H1 (cell line): ENCODE data around the gene PLCB1.

Experiments used
- CTCF ChIP-seq, 3 experiments: IDR thresholded peaks; 1 replicate in 2 of 3; 2 replicates in 1 of 3; pipeline versions ENCODE4 v1.5.1 to v1.6.1; 2011; ENCODE audit warnings: low read length in 3 of 3, mild to moderate bottlenecking in 3 of 3, inconsistent platforms in 2 of 3, low read depth in 1 of 3, moderate library complexity in 1 of 3; ENCODE audit not compliant: insufficient read depth in 1 of 3; ENCODE audit errors: control extremely low read depth in 1 of 3
- EP300 ChIP-seq, 2 experiments: IDR thresholded peaks; 1 replicate in 1 of 2; 2 replicates in 1 of 2; pipeline ENCODE4 v1.6.1; 2011 to 2012; ENCODE audit warnings: low read depth in 2 of 2, low read length in 2 of 2, mild to moderate bottlenecking in 2 of 2, borderline replicate concordance in 1 of 2, inconsistent platforms in 1 of 2, moderate library complexity in 1 of 2
- EZH2 ChIP-seq: fragments of 200-600 bp; sonication (generic); IDR thresholded peaks from 2 replicates; pipeline ENCODE4 v1.7.1; 2012; ENCODE audit warnings: low read depth, mild to moderate bottlenecking, moderate library complexity, low read length, inconsistent platforms; ENCODE audit not compliant: severe bottlenecking
- POLR2A ChIP-seq, 2 experiments: IDR thresholded peaks; 1 replicate in 1 of 2; 2 replicates in 1 of 2; pipeline ENCODE4 v1.6.1; 2011; ENCODE audit warnings: low read depth in 2 of 2, low read length in 2 of 2, mild to moderate bottlenecking in 2 of 2; ENCODE audit errors: control extremely low read depth in 1 of 2
- RBBP5 ChIP-seq: IDR thresholded peaks from 2 replicates; pipeline ENCODE4 v1.7.1; 2012; ENCODE audit warnings: low read depth, mild to moderate bottlenecking, inconsistent platforms, low read length, moderate library complexity, borderline replicate concordance
- TBP ChIP-seq: IDR thresholded peaks from 2 replicates; pipeline ENCODE4 v1.6.1; 2011; ENCODE audit warnings: low read depth, low read length, improper control_type of control experiment

GRCh38 chr20:8213270-8213669 lies 81.2 kb downstream of the PLCB1 start:
- no peak for TF ChIP-seq EP300 (IDR thresholded peaks at IDR 0.05; ENCODE audit: borderline replicate concordance in 1 of 2, low read depth in 2 of 2, low read length in 2 of 2)
- TF ChIP-seq CTCF (IDR thresholded peaks at IDR 0.05; ENCODE audit: control extremely low read depth in 1 of 3, insufficient read depth in 1 of 3, low read depth in 1 of 3, low read length in 3 of 3), result no peak
- TF ChIP-seq POLR2A (IDR thresholded peaks at IDR 0.05; ENCODE audit: control extremely low read depth in 1 of 2, low read depth in 2 of 2, low read length in 2 of 2), result no peak
- TF ChIP-seq RBBP5, result no peak
- no peak for TF ChIP-seq EZH2
- TF ChIP-seq TBP, result no peak
